Measurements from ENCODE around the gene PKD2L2.
"Not testable (repeated sequence)": the region's sequence is repeated elsewhere in the genome, so short reads cannot be mapped to it uniquely, and the experiment has no call there.

Gene PKD2L2

GRCh38 chr5:137957948-137958347 lies 68.7 kb downstream of the PKD2L2 start:
- no peak for DNase-seq (ENCODE audit: low spot score)

GRCh38 chr5:137959488-137959887 lies 70.2 kb downstream of the PKD2L2 start:
- no peak for DNase-seq (ENCODE audit: low spot score)

- no peak for DNase-seq (ENCODE audit: low spot score)
Measured at GRCh38 chr5:137960141-137960540, 70.9 kb downstream of the PKD2L2 start.

- DNase-seq (ENCODE audit: low spot score): no peak
Measured at GRCh38 chr5:137960819-137961218, 71.6 kb downstream of the PKD2L2 start.

- DNase-seq (ENCODE audit: low spot score): not testable (repeated sequence)
Measured at GRCh38 chr5:137970384-137970783, 81.1 kb downstream of the PKD2L2 start.

GRCh38 chr5:137975208-137975607 lies 86.0 kb downstream of the PKD2L2 start:
- DNase-seq (ENCODE audit: low spot score): no peak

GRCh38 chr5:137989419-137989818 lies 100.2 kb downstream of the PKD2L2 start:
- DNase-seq (ENCODE audit: low spot score): no peak
